Measurements from ENCODE around the gene CUEDC2. TPM values are rescaled to one million over a fixed set of nuclear protein-coding genes. Genes with fewer than 3 reads are reported as not detected.
A peak's percentile ranks its signal among the peaks of the same experiment; 100 is the strongest.

CUEDC2 gene
- total RNA-seq, 4 donors from 2014 or later, result 61.4 to 84.3 (median 67.5) TPM

- WGBS, 2 donors (ENCODE audit: low coverage in 1 of 2), result no CpG with 5 or more reads among the region's 104 CpGs
- ATAC-seq, result peak; percentile 94
These were observed 18.2 kb upstream of the CUEDC2 start for GRCh38 chr10:102450374-102451104.

GRCh38 chr10:102450124-102450373, 17.7 kb upstream of the CUEDC2 start:
- peak; percentile 1 for ATAC-seq
- no peaks in the 10 kb centered on the region for H3K9me3 ChIP-seq
- WGBS, 2 donors (ENCODE audit: low coverage in 1 of 2), result 0% methylated on average over 1 of the region's 11 CpGs; no CpG with 5 or more reads in 1 of the 2 donors
- H3K27ac ChIP-seq, result peak overlapping the region; percentile 0 to 93 (median 87)
- peak overlapping the region; percentile 62 to 89 for H3K4me3 ChIP-seq
- no peaks in the 10 kb centered on the region for H3K36me3 ChIP-seq
- no peaks in the 10 kb centered on the region for H3K27me3 ChIP-seq
- H3K4me1 ChIP-seq, result peaks cover 0 to 23% (median 6%) of the 10 kb centered on the region in 3 donors
- TF ChIP-seq CTCF (IDR thresholded peaks at IDR 0.05), result no peak
- no peak for TF ChIP-seq EP300 (IDR thresholded peaks at IDR 0.05)
- TF ChIP-seq POLR2A (IDR thresholded peaks at IDR 0.05), result no peak
- TF ChIP-seq POLR2AphosphoS5 (IDR thresholded peaks at IDR 0.05), result no peak

More at GRCh38 chr10:102450374-102451104, 18.2 kb upstream of the CUEDC2 start:
- Histone ChIP-seq H3K27me3 (no peaks in the 10 kb centered on the region), H3K36me3 (no peaks in the 10 kb centered on the region), H3K4me3 (peak overlapping the region; percentile 62 to 89), H3K9me3 (no peaks in the 10 kb centered on the region), H3K4me1 (peaks cover 0 to 23% (median 6%) of the 10 kb centered on the region in 3 donors), H3K27ac (peak overlapping the region; percentile 6 to 93 (median 87))
- no peak for TF ChIP-seq EP300 (IDR thresholded peaks at IDR 0.05)
- no peak for TF ChIP-seq POLR2AphosphoS5 (IDR thresholded peaks at IDR 0.05)
- peak in 3 of 4 experiments; percentile 1 to 31 (median 14) for TF ChIP-seq CTCF (IDR thresholded peaks at IDR 0.05)
- TF ChIP-seq POLR2A (IDR thresholded peaks at IDR 0.05), result peak; percentile 61 to 69

GRCh38 chr10:102449321-102450123, 17.1 kb upstream of the CUEDC2 start:
- WGBS, 2 donors (ENCODE audit: low coverage in 1 of 2), result 7 to 13% methylated on average over 13 of the region's 30 CpGs
- H3K36me3 ChIP-seq, result no peaks in the 10 kb centered on the region
- H3K4me3 ChIP-seq, result peak overlapping the region; percentile 62 to 89
- peak overlapping the region; percentile 0 to 93 (median 87) for H3K27ac ChIP-seq
- H3K9me3 ChIP-seq, result no peaks in the 10 kb centered on the region
- H3K4me1 ChIP-seq, result peaks cover 0 to 23% (median 6%) of the 10 kb centered on the region in 3 donors
- peak; percentile 39 for ATAC-seq
- H3K27me3 ChIP-seq, result no peaks in the 10 kb centered on the region
- TF ChIP-seq POLR2A (IDR thresholded peaks at IDR 0.05) (no peak), POLR2AphosphoS5 (IDR thresholded peaks at IDR 0.05) (no peak), CTCF (IDR thresholded peaks at IDR 0.05) (no peak)

GRCh38 chr10:102444851-102445250, 12.5 kb upstream of the CUEDC2 start:
- WGBS, 2 donors (ENCODE audit: low coverage in 1 of 2), result 73 to 79% methylated on average over 2 of the region's 2 CpGs
- Histone ChIP-seq H3K4me1 (peaks cover 0 to 9% (median 0%) of the 10 kb centered on the region in 3 donors), H3K4me3 (no peak overlapping the region), H3K36me3 (no peaks in the 10 kb centered on the region), H3K27me3 (no peaks in the 10 kb centered on the region), H3K9me3 (no peaks in the 10 kb centered on the region), H3K27ac (no peak overlapping the region)
- no peak for TF ChIP-seq POLR2A (IDR thresholded peaks at IDR 0.05)
- TF ChIP-seq CTCF (IDR thresholded peaks at IDR 0.05), result no peak
- no peak for TF ChIP-seq POLR2AphosphoS5 (IDR thresholded peaks at IDR 0.05)
- TF ChIP-seq EP300 (IDR thresholded peaks at IDR 0.05), result no peak
- ATAC-seq, result no peak

Measured in gastroesophageal sphincter (tissue), 4 donors.